ENCODE results near the gene ROGDI.

DNA sequence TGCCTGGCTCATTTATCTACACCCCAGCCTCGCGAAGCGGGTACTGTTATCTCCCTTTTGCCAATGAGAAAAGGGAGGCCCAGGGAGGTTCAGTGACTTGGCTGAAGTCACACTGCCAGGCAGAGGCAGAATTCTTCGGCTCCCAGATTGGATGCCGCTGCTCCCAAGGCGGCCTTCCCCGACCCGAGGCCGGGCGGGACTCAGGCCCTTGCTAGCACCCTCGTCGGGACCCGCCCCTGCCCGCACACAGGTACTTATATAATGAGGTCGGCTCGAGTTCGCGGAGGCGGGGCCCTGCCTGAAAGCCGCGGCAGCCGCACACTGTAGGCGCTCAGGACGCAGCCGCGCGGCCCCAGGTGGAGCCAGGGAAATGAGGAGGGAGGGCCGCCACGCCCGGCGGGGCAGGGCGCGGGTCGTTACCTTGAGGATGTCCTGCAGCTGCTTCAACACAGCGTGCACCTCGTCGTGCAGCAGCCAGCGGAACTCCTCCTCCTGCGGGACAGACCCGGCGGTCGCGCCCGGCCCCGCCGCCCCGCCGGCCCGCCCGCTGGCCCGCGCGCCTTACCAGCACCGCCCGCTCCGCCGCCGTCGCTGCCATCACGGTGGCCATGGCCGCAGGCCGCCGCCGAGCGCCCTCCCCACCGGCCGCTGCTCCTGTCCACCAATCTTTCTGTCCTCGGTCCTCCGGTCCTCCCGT, at the start of gene ROGDI:
- TF ChIP-seq, protein P1, sequence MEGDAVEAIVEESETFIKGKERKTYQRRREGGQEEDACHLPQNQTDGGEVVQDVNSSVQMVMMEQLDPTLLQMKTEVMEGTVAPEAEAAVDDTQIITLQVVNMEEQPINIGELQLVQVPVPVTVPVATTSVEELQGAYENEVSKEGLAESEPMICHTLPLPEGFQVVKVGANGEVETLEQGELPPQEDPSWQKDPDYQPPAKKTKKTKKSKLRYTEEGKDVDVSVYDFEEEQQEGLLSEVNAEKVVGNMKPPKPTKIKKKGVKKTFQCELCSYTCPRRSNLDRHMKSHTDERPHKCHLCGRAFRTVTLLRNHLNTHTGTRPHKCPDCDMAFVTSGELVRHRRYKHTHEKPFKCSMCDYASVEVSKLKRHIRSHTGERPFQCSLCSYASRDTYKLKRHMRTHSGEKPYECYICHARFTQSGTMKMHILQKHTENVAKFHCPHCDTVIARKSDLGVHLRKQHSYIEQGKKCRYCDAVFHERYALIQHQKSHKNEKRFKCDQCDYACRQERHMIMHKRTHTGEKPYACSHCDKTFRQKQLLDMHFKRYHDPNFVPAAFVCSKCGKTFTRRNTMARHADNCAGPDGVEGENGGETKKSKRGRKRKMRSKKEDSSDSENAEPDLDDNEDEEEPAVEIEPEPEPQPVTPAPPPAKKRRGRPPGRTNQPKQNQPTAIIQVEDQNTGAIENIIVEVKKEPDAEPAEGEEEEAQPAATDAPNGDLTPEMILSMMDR (IDR thresholded peaks at IDR 0.05): no peak
- TF ChIP-seq EZH2phosphoT487 (IDR thresholded peaks at IDR 0.05) (no peak), EZH2 (IDR thresholded peaks at IDR 0.05) (no peak)
